ENCODE data around the gene BACE2.
"Not testable (repeated sequence)": the region's sequence is repeated elsewhere in the genome, so short reads cannot be mapped to it uniquely, and the experiment has no call there.

DNA sequence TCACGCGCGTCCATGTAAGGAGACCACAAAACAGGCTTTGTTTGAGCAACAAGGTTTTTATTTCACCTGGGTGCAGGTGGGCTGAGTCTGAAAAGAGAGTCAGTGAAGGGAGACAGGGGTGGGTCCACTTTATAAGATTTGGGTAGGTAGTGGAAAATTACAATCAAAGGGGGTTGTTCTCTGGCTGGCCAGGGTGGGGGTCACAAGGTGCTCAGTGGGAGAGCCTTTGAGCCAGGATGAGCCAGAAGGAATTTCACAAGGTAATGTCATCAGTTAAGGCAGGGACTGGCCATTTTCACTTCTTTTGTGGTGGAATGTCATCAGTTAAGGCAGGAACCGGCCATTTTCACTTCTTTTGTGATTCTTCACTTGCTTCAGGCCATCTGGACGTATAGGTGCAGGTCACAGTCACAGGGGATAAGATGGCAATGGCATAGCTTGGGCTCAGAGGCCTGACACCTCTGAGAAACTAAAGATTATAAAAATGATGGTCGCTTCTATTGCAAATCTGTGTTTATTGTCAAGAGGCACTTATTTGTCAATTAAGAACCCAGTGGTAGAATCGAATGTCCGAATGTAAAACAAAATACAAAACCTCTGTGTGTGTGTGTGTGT lies 76.4 kb downstream of the BACE2 start:
- not testable (repeated sequence) for TF ChIP-seq POLR2A (IDR thresholded peaks at IDR 0.05; ENCODE audit: low read length); CHD2 (IDR thresholded peaks at IDR 0.05; ENCODE audit: low read length, partially characterized antibody); JUNB (IDR thresholded peaks at IDR 0.05); CBX2 (IDR thresholded peaks at IDR 0.05; ENCODE audit: borderline replicate concordance, low read depth); NFE2L2 (conservative IDR thresholded peaks at IDR 0.05; ENCODE audit: low read length); EP300 (IDR thresholded peaks at IDR 0.05); KDM5A (IDR thresholded peaks at IDR 0.05); KDM1A (IDR thresholded peaks at IDR 0.05; ENCODE audit: low read depth)
- TF ChIP-seq, protein P1, sequence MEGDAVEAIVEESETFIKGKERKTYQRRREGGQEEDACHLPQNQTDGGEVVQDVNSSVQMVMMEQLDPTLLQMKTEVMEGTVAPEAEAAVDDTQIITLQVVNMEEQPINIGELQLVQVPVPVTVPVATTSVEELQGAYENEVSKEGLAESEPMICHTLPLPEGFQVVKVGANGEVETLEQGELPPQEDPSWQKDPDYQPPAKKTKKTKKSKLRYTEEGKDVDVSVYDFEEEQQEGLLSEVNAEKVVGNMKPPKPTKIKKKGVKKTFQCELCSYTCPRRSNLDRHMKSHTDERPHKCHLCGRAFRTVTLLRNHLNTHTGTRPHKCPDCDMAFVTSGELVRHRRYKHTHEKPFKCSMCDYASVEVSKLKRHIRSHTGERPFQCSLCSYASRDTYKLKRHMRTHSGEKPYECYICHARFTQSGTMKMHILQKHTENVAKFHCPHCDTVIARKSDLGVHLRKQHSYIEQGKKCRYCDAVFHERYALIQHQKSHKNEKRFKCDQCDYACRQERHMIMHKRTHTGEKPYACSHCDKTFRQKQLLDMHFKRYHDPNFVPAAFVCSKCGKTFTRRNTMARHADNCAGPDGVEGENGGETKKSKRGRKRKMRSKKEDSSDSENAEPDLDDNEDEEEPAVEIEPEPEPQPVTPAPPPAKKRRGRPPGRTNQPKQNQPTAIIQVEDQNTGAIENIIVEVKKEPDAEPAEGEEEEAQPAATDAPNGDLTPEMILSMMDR (IDR thresholded peaks at IDR 0.05): not testable (repeated sequence)
- TF ChIP-seq, protein P2, sequence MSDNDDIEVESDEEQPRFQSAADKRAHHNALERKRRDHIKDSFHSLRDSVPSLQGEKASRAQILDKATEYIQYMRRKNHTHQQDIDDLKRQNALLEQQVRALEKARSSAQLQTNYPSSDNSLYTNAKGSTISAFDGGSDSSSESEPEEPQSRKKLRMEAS (IDR thresholded peaks at IDR 0.05): not testable (repeated sequence)
- TF ChIP-seq, protein P3, sequence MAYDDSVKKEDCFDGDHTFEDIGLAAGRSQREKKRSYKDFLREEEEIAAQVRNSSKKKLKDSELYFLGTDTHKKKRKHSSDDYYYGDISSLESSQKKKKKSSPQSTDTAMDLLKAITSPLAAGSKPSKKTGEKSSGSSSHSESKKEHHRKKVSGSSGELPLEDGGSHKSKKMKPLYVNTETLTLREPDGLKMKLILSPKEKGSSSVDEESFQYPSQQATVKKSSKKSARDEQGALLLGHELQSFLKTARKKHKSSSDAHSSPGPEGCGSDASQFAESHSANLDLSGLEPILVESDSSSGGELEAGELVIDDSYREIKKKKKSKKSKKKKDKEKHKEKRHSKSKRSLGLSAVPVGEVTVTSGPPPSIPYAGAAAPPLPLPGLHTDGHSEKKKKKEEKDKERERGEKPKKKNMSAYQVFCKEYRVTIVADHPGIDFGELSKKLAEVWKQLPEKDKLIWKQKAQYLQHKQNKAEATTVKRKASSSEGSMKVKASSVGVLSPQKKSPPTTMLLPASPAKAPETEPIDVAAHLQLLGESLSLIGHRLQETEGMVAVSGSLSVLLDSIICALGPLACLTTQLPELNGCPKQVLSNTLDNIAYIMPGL (CRISPR knock-in tag; IDR thresholded peaks at IDR 0.05; ENCODE audit: borderline replicate concordance): not testable (repeated sequence)
- TF ChIP-seq, protein P4, sequence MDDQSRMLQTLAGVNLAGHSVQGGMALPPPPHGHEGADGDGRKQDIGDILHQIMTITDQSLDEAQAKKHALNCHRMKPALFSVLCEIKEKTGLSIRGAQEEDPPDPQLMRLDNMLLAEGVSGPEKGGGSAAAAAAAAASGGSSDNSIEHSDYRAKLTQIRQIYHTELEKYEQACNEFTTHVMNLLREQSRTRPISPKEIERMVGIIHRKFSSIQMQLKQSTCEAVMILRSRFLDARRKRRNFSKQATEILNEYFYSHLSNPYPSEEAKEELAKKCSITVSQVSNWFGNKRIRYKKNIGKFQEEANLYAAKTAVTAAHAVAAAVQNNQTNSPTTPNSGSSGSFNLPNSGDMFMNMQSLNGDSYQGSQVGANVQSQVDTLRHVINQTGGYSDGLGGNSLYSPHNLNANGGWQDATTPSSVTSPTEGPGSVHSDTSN (IDR thresholded peaks at IDR 0.05): not testable (repeated sequence)
- TF ChIP-seq, protein P5, sequence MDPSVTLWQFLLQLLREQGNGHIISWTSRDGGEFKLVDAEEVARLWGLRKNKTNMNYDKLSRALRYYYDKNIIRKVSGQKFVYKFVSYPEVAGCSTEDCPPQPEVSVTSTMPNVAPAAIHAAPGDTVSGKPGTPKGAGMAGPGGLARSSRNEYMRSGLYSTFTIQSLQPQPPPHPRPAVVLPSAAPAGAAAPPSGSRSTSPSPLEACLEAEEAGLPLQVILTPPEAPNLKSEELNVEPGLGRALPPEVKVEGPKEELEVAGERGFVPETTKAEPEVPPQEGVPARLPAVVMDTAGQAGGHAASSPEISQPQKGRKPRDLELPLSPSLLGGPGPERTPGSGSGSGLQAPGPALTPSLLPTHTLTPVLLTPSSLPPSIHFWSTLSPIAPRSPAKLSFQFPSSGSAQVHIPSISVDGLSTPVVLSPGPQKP (IDR thresholded peaks at IDR 0.05; ENCODE audit: low read depth, low read length): not testable (repeated sequence)
